Stimulated activated CD4-positive, alpha-beta T cell treated with anti-CD3 and anti-CD28 coated beads, Interleukin-2, amount 100 ng/mL, for 4 hours (primary cell): ENCODE measurements around the gene TCF7L2.
A peak's percentile ranks its signal among the peaks of the same experiment; 100 is the strongest.

ENCODE experiments used
- DNase-seq: peaks from one replicate; pipeline ENCODE4 v3.0.0-alpha.2; 2020; ENCODE audit warnings: low read depth

Gene TCF7L2

DNA sequence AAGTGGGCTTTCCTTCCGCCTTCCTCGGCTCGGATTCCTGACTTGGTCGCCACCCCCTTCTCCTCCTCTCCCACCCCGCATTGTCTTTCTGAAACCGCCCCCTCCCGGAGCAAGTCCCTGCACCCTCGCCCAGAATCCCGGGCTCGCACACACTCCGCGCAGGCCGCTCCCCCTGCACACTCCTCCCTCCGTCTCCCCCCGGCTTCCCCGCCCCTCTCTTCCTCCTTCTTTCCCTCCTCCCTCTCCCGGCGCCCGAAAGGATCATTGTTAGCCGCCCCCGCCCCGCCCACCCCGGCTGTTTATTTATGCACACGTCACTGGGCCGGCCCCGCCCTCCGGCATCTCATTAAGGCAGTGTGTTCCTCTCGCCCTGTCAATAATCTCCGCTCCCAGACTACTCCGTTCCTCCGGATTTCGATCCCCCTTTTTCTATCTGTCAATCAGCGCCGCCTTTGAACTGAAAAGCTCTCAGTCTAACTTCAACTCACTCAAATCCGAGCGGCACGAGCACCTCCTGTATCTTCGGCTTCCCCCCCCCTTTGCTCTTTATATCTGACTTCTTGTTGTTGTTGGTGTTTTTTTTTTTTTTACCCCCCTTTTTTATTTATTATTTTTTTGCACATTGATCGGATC is at the start of gene TCF7L2:
TCF7L2 (plus strand) TSS at position 373 of the 633 bp plus-strand sequence. CDS start 510 bp downstream, outside the sequence.
- DNase-seq, result peak; percentile 40

DNA sequence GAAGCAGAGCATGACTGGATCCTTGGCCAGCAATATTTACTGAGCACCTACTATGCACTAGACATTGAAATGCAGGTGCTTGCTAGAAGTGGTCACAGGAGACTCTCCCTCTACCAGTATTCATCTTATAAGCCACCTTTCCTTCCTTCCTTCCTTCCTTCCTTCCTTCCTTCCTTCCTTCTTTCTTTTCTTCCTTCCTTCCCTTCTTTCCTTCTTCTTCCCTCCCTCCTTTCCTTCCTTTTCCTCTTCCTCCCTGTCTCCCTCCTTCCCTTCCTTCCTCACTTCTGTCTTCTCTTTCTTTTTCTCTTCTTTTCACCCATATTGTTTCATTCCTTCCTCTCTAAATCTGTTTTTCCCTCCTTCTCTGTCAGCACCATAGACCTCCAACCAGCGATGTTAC is 47.3 kb upstream of the TCF7L2 start:
- no peak for DNase-seq

DNA sequence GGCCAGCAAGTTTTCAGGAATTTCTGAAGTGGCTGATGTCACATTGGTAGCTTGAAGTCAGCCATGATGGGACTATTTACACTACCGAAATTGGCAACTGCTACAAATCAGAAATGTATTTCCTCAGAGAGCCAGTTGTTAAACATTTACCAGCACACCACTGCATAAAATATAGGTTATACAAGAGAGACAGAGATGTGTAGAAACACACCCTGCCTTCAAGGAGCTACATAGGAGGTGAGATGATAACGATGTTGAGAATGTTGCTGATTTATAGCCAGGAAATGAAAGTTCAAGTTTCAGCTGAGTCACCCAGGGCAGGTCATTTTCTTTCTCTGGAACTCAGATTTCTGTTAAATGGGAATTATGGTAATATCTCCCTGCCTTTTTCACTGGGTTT is 46.0 kb upstream of the TCF7L2 start:
- DNase-seq, result no peak

DNA sequence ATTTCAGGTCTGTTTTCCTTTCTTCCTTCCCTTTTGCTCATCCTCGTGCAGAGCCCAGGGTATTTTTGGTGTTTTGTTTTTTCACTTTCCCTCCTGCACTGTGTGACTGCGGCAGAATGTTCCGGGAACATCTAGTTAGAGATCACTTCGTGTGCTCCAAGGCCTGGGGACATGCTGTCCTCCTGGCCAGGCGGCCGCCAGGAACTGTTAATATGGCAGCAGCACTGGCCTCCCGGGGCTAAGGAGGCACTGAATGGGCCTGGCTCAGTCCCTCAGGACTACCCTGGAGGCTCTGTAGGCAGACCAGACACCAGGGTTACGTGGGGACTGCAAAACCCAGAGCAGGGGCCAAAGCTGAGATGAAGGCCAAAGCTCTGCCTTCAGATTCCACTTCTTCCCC is 43.1 kb upstream of the TCF7L2 start:
- no peak for DNase-seq

DNA sequence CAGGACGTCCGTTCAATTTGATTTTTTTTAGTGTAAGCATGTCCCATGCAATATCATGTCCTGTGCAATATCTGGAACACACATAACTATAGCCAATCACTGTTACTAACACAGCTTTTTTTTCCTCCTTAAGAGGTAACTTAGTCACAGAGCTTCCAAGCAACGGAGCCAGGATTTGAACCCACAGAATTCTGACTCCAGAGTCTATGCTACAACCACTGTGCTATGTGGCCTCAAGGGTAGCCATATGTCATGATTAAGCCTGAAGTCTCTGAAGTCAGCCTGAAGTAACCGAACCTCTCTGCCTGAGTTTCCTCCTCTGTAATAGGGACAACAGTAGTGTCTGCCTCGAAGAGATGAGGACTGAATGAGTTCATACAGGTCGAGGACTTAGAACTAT is 42.2 kb upstream of the TCF7L2 start:
- no peak for DNase-seq

DNA sequence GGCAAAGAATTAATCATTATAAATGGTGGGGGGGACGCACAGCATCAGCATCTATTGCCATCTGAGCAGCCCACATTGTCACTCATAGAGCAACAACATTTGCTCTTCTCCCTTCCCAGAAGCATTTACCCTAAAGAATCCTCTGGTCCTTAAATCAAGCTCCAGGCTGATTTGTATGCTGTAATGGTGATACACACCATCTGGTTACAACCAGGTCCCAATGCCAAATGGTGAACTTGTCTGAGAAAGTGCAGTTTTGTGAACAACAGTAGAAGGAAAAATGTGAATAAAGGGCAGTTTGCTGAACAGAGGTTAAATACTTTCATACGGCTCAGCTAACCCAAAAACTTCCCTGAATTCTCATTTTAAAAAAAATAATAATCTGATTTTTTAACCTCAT is 38.8 kb upstream of the TCF7L2 start:
- no peak for DNase-seq

DNA sequence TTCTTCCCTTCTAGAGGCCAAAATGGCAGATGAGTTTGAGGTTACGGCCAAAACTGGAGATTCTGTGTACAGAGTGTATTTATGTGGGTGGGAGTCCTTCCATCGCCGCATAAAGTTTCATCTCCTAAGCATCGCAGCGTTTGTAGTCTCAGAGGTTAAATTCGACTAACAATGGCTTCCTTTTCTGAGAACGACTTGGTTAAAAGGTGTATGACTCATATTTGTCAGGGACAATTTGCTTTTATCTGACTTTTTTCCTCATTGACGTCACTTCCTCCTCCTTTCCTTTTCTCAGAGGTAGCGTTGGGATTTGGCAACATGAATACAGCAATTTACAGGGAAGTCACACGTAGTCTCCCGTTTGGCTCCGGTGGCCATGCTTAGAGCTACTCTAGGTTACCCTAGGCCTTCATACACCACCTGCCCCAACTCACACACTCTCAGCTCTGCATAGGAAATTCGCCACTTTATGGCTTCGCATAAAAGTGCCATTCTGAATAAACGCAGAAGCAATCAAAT is 37.6 kb upstream of the TCF7L2 start:
- DNase-seq, result no peak

DNA sequence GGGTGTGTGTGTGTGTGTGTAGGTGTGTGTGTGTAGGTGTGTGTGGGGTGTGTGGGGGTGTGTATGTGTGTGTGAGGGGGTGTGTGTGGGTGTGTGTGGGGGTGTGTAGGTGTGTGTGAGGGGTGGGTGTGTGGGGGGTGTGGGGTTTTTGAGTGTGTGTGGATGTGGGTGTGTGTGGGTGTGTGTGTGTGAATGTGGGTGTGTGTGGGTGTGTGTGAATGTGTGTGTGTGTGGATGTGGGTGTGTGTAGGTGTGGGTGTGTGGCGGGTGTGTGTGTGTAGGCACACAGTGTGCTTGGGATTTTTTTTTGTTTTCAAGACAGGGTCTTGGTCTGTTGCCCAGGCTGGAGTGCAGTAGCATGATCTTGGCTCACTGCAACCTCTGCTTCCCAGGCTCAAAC is 36.8 kb upstream of the TCF7L2 start:
- DNase-seq, result no peak

DNA sequence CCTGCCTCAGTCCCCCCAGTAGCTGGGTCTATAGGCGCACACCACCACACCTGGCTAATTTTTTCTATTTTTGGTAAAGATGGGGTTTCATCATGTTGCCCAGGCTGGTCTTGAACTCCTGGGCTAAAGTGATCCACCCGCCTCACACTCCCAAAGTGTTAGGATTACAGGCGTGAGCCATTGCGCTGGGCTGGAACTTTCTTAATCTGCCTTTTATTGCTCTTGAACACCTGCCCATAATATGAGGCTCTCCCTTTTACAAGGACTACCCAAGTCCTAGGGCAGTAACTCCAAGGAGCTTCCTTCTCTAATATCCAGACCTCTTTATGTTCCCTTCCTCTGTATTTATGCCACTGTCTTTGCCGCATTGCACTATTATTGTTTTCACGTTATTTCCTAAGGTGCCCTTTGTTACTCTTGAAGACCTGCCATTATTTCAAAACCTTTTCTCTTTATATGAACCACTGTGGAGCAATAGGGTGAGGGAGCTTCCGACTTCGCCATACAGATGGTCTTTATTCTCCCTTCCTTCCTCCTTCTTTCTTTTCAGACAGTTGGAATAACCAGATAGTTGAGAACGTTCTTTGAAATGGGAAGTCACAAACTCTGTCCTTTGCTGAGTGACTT is 36.3 kb upstream of the TCF7L2 start:
- no peak for DNase-seq

DNA sequence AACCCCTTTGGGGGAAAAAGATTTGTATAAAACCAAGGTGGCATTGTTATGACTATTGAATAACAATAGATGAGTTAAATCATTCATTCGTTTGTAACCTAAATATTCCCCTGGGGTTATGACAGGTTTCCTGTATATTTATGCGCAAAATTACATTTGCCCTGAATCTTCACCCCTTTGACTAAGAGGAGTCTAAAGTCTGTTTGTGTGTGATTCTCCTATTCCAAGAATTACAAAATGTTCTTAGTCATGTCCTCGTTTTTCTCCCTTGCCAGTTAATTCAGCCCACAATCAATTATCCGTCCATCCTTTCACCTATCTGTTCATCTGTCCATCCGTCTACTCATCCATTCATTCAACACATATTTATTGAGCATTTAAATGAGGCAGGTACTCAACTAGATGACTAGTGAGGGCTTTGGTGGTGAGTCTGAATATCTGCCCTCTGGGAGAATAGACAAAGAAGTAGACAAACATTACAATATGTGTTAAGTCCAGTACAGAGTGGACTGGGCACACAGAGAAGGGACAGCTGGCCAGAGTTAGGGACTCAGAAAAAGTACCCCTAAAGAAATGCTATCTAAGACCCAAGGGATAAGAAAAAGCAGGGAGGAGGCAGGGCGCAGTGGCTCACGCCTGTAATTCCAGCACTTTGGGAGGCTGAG is 35.6 kb upstream of the TCF7L2 start:
- no peak for DNase-seq

DNA sequence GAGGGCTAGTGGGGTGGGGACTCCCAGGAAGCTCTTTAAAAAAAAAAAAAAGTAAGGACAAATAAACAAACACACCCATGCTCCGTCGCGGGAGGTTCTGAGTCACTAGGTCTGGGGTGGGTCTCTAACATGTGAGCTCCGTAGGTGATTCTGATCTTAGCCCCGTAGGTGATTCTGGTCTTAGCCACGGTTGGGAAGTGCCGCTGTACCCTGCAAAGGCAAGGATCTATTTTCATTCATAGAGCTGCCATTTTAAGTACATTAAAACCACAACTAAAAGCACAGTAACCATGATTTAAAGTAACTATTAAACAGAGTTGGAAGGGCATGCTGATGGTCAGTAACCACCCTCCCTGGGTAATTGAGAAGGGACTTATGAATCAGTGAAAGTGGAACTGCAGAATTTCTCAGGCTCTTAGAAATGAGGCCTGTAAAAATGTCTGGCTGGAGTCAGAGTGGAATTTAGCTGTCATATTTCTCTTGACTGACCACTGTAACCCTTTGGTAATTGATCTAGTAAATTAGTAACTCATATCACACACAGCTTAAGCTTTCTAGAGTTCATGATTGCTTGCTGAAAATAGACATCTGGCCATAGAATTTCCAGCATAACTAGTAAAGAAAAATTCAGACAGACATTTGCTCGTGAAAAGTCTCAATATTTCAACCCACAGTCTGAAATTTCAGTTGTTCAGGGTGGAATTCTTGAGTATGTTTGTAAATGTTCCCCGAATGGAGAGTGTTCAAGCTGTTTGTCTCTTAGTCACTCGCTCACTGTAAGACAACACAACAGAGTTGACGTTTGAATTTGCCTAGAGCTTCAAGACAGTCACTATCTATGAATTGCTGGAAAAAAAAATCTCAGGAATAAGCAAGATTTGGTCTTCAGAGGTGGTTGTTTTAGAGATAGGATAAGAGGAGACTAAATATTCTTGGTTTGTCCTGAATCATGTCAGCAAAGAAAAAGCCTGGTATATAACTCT is 34.2 kb upstream of the TCF7L2 start:
- DNase-seq, result no peak

DNA sequence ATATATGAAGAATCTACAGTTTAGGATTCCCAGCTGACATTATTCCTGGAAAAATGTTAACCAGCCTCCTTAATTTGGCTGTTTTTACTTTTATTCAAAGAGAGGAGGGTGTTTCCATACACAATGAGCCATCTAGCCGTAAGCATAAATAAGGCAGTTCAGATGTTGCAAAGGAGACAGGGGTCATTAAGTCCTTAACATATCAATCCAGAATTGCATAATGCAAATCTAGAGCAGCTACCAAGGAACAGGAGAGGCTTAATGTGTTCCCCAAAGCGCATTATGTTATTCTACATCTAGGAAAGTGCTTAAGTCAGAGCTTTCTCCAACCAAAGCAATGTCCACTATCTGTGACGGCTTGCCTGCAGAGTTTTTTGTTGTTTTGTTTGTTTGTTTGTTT is 32.4 kb upstream of the TCF7L2 start:
- no peak for DNase-seq

DNA sequence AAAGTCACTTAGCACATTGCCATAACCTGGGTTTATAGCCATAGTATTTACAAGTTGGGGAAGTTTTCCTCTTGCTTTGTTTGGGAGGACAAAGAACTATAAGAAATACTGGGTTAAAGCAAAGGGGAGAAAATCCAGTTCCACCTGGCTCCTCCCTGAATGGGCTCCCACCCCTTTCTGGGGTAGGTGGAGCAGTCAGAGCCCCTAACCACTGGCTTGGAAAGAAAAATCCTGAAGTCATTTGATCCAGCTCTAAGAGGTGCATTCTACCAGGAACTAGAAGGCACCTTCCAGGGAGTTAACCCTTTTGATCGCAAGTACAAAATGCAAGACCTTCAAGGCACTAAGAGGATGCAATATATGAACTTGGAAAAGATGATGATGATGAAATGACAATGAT is 31.3 kb upstream of the TCF7L2 start:
- DNase-seq, result no peak

DNA sequence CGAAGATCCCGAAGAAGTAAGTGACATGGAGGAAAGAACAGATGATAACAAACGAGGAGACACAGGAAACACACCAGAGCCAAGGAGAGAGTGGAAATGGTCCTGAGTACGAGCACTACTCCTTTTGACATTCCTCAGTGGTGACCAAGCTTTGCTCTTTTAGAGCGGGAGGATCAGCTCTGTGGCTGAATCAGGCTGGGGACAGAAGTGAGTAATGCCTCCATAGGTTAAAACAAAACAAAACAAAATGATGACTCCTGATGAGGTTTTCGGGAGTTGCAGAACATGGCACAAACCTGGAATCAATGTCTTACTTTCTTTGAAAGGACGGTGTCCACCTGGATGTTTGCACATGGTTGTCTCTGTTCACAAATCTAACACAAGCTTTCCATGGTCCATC is 30.3 kb upstream of the TCF7L2 start:
- DNase-seq, result no peak

DNA sequence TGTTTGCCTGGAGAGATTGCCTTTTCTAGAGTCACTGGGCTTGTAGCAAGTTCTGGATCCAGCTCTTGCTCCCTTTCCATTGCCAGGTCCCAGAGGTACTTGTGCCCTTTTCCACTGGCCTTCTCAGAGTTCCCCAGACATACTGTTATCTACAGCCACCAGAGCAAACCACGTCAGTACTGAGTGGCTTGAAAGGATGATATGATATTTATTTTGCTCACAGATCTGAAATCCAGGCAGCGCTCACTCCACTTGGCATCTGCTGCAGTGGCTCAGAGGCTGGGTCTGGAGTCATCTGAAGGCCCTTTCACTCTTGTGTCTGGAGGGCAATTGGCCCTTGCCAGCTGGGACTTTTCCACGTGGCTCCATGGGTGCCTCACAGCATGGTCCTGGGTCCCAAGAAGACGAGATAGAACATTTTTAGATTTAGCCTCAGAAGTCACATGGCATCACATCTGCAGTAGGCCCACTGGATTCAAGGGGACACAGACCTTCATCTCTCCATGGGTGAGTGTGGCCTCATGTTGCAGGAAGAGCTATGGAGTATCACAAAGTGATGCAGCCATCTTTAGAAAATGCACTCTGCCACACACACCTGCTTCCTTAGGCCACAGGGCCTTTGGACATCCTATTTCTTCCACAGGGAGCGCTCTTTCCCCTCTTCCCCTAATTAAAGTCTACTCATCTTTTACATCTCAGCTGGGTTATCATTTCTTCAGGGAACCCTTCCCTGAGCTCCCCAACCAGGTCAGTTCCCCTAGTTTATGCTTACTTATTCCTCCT is 22.9 kb upstream of the TCF7L2 start:
- no peak for DNase-seq

DNA sequence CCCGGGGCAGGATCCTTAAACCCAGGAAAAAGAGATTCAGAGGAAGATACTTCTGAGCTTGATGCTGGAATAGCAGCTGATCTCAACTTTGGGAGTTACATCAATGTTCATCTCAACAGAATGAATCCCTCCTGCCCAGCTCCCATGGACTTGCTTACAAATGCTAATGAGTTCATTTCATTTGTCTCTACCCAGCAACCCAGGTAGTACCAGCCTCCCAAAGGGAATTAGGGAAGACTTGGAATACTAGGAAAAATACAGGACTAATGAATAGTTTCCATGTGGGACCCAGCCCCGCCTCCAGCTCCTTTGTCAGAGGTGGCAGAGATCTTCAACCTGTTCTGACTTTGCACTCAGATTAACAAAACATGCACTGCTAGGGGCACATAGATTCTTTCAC is 22.1 kb upstream of the TCF7L2 start:
- no peak for DNase-seq

DNA sequence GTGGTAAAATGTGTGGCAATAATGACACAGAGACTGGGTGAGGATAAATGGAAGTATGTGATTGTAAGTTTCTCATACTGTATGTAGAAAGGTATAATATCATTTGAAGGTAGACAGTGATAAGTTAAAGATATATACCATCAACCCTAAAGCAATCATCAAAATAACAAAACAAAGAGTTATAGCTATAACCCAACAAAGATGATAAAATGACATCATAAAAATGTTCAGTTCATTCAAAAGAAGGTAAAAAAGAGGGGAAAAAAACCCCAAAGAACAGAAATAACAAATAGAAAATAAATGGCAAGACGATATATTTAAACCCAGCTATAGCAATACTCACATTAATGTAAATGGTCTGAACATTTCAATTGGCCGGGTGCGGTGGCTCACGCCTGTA is 17.4 kb upstream of the TCF7L2 start:
- DNase-seq, result no peak

DNA sequence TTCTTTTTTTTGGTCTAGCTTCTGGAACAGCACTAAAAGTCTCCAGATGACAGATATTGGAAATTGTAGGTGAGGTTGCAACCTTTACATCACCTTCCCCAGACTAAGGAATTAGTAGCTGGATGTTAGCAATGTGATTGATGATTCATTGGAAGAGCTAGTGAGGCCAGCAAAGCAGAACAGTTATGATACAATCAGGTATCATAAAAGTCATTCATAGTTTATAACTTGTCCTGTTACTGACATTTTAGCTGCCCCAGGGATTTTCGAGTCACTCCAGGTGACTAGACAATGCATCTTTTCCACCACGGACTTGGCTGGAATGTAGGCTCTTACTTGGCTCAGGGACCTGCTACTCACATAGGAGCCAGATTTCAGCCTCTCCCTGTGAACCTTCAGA is 15.9 kb upstream of the TCF7L2 start:
- DNase-seq, result no peak

DNA sequence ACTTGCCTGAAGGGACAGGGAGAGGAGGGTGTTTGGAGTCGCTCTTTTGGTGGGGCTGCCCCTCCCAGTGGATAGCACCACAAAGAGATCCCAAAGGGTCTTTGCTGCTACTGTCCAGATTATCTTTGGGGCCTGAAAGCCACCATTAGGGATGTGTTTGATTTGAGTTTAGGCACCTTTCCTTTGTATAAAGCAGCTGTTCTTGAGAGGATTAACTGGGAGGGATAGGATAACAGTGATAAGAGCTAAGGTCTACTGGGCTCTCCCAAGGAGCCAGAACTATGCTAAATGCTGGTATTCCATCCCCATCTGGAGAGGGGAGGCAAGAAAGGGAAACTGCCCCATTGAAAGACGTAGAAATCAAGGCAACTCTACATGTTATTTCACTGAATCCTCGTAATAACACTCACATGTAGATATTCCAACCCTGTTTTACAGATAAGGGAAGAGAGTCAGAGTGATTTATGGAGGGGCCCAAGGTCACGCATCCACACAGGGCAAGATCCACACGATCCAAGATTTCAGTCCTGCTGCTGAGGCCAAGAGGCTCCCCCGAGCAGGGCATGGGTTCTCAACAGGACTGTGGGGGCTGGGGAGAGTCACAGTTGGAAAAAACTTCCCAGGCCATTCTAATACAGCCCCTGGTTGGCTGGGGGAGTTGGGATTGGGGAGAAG is 11.1 kb upstream of the TCF7L2 start:
- no peak for DNase-seq

DNA sequence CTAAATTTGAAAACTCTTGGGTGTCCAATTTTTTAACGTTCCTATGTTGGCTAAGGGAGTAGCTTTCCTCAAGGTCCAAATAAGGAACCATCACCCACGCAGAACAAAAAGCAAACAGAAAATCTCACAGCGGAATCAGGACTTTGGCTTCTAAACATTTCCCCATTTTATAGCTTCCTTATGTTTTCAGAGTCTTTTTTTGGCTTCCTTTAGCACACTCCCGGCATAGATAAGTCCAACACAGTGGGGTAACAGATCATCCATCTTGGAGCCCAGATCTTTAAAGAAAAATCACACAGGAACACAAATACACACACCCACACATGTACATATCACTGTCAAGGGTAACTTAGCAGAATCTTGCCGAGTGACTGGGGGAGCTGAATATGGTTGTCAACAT is 4.2 kb upstream of the TCF7L2 start:
- no peak for DNase-seq

DNA sequence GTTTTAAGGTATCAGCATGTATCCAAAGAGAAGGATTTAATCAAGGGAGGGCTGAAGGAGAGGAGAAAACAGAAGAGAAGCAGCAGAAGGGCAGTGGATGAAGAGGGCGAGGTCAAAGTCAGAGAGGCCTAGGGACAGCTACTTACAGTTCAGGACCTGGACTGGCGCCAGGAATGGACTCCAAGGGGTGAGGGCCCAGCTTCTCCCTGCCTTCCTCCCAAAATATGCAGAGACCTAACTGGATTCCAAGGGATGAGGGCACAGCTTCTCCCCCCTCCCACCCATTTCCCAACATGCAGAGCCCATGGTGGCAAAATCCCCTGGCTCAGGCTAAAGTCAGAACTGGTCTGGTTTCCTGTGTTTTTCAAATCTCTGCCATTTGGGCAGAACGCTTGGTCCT is 3.4 kb upstream of the TCF7L2 start:
- no peak for DNase-seq
